Thoracic aorta (tissue), 2 donors: ENCODE measurements around the gene AKAP8L. TPM values are rescaled to one million over a fixed set of nuclear protein-coding genes. Genes with fewer than 3 reads are reported as not detected.
"Not testable (repeated sequence)": the region's sequence is repeated elsewhere in the genome, so short reads cannot be mapped to it uniquely, and the experiment has no call there.

Source experiments
- ATAC-seq: fragments of 150-250 bp; one replicate; pipeline ENCODE4 v1.8.0; 2017; ENCODE audit warnings: low read depth; ENCODE audit not compliant: insufficient number of reproducible peaks, low FRiP score
- DNase-seq: peaks from one replicate; pipeline ENCODE4 v3.0.0-alpha.2; 2020; ENCODE audit warnings: low spot score
- H3K27ac ChIP-seq, 2 donors: fragments of 200-600 bp; sonication (generic); 1 replicate in 1 of 2; 2 replicates in 1 of 2; pipeline ENCODE4 v1.5.1; 2016; ENCODE audit warnings: mild to moderate bottlenecking in 2 of 2, moderate library complexity in 2 of 2
- H3K27me3 ChIP-seq: fragments of 200-600 bp; sonication (generic); replicated peaks from 2 replicates; pipeline ENCODE4 v1.6.0; 2016; ENCODE audit warnings: mild to moderate bottlenecking; ENCODE audit not compliant: insufficient read depth
- H3K36me3 ChIP-seq: fragments of 200-600 bp; sonication (generic); one replicate; pipeline ENCODE4 v1.5.1; 2016
- H3K4me1 ChIP-seq, 2 donors: fragments of 200-600 bp; sonication (generic); 1 replicate in 1 of 2; 2 replicates in 1 of 2; pipeline versions ENCODE4 v1.5.1 to v1.6.0; 2016; ENCODE audit warnings: low read depth in 2 of 2, mild to moderate bottlenecking in 1 of 2; ENCODE audit not compliant: control insufficient read depth in 1 of 2
- H3K4me3 ChIP-seq: fragments of 200-600 bp; sonication (generic); 2 replicates; pipeline ENCODE4 v1.5.1; 2016; ENCODE audit warnings: mild to moderate bottlenecking
- H3K9me3 ChIP-seq: fragments of 200-600 bp; sonication (generic); 2 replicates; pipeline ENCODE4 v1.5.1; 2016
- total RNA-seq, 2 donors: library from RNA; depleted of rRNA; stranded (reverse); fragments of >200 nt; gene quantifications; one replicate each; pipeline versions ENCODE4 v1.1.0 to v1.2.3, GENCODE V29; 2016
- TF ChIP-seq, protein P1 (sequence below): fragments of 200-600 bp; sonication (generic); IDR thresholded peaks from one replicate; pipeline ENCODE4 v1.5.1; 2019; ENCODE audit warnings: antibody characterized with exemption

AKAP8L gene
- total RNA-seq, 2 donors from 2014 or later: 163 to 247 TPM

- H3K27me3 ChIP-seq: no peaks in the 10 kb centered on the region
- H3K36me3 ChIP-seq: peaks cover 4% of the 10 kb centered on the region
- TF ChIP-seq, protein P1, sequence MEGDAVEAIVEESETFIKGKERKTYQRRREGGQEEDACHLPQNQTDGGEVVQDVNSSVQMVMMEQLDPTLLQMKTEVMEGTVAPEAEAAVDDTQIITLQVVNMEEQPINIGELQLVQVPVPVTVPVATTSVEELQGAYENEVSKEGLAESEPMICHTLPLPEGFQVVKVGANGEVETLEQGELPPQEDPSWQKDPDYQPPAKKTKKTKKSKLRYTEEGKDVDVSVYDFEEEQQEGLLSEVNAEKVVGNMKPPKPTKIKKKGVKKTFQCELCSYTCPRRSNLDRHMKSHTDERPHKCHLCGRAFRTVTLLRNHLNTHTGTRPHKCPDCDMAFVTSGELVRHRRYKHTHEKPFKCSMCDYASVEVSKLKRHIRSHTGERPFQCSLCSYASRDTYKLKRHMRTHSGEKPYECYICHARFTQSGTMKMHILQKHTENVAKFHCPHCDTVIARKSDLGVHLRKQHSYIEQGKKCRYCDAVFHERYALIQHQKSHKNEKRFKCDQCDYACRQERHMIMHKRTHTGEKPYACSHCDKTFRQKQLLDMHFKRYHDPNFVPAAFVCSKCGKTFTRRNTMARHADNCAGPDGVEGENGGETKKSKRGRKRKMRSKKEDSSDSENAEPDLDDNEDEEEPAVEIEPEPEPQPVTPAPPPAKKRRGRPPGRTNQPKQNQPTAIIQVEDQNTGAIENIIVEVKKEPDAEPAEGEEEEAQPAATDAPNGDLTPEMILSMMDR: no peak
- peak overlapping the region; percentile 84 for H3K4me3 ChIP-seq
- ATAC-seq (no peak), DNase-seq (no peak)
- peak overlapping the region; percentile 79 to 86 for H3K27ac ChIP-seq
- H3K4me1 ChIP-seq: peaks cover 25 to 65% of the 10 kb centered on the region in 2 donors
- no peaks in the 10 kb centered on the region for H3K9me3 ChIP-seq
These were observed 1.1 kb downstream of the AKAP8L start for GRCh38 chr19:15417699-15418098.

- ATAC-seq (no peak), DNase-seq (no peak)
- Histone ChIP-seq H3K27me3 (no peaks in the 10 kb centered on the region), H3K27ac (peak overlapping the region; percentile 25 to 45), H3K36me3 (peaks cover 9% of the 10 kb centered on the region), H3K4me1 (peaks cover 43 to 74% of the 10 kb centered on the region in 2 donors), H3K9me3 (no peaks in the 10 kb centered on the region), H3K4me3 (peak overlapping the region; percentile 27)
- TF ChIP-seq, protein P1: no peak
These were observed 6.0 kb downstream of the AKAP8L start for GRCh38 chr19:15412832-15413231.

DNA sequence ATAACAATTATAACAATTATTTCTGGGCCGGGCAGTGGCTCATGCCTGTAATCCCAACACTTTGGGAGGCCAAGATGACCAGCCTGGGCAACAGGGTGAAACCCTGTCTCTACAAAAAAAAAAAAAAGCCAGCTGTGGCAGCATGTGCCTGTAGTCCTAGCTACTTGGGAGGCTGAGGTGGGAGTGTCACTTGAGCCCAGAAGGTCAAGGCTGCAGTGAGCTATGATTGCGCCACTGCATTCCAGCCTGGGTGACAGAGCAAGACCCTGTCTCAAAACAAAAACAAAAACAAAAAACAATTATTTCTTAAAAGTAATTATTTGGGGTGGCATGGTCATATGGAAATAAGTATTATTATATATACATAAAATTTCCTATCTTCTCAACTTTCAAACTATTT is 7.4 kb downstream of the AKAP8L start:
- H3K36me3 ChIP-seq, H3K27me3 ChIP-seq, H3K4me3 ChIP-seq, H3K27ac ChIP-seq, DNase-seq, H3K9me3 ChIP-seq, ATAC-seq: not testable (repeated sequence)
- H3K4me1 ChIP-seq: peaks cover 34 to 66% of the 10 kb centered on the region in 2 donors

DNA sequence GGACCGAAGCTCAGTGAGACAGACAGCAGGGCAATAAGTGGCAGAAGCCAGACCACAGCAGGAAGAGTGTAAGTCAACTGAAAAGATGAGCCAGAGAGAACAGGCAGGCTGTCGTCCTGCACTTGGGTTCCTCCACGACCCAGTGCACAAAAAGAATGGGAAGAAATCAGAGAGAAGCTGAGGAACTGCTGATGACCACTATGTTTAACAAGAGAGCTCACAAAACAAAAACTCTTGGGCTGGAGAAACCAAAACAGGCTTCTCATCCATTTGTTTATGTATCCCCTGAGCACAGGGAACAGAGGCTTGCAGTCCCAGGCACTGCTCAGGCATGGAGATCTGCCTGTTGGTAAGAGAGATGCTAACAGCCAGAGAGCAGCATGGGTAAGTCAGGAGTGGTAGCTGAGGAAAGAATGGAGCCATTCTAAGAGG is 14.0 kb downstream of the AKAP8L start:
- Histone ChIP-seq H3K36me3 (peaks cover 27% of the 10 kb centered on the region), H3K9me3 (no peaks in the 10 kb centered on the region), H3K27me3 (no peaks in the 10 kb centered on the region), H3K27ac (peak overlapping the region; percentile 75 to 78), H3K4me1 (peaks cover 20 to 57% of the 10 kb centered on the region in 2 donors), H3K4me3 (peak overlapping the region; percentile 4)
- TF ChIP-seq, protein P1: no peak
- ATAC-seq: no peak
- DNase-seq: no peak

DNA sequence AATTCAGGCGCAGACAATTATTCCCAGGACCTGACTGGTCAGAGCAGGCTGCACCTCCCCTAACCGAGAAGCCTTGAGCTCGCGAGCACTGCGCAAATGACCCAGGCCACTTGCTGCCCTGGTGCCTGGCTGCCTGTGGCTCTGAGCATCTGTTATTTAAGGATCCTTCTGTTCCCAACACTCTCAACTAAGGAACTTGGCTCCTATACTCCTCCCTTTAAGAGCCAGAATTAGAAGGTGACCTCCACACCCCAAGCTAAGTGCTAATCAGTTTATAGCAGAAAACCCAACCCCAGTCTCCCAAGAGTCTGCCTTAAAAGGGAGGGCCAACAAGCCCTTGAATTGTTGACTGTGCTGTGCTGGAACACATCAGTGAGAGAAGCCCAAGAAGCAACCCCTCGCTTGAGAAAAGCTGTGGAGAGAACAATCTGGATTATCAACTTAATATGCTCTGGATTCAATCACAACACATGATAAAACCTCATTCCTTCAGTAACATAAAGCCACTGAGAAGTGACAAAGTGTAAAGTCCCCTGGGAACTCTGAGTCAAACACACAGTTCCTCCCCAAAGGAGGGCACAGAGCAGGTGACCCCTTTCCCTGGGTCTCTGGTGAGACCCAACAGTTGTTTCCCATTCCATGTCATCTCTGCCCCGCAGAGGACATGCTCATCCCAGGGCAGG is 14.6 kb downstream of the AKAP8L start:
- no peak for DNase-seq
- H3K27ac ChIP-seq: peak overlapping the region; percentile 75 to 78
- no peak for ATAC-seq
- H3K9me3 ChIP-seq: no peaks in the 10 kb centered on the region
- TF ChIP-seq, protein P1: no peak
- peaks cover 20 to 54% of the 10 kb centered on the region in 2 donors for H3K4me1 ChIP-seq
- H3K4me3 ChIP-seq: peak overlapping the region; percentile 4
- H3K27me3 ChIP-seq: no peaks in the 10 kb centered on the region
- peaks cover 31% of the 10 kb centered on the region for H3K36me3 ChIP-seq
